ENCODE results near the gene TLCD3B. TPM values are rescaled to one million over a fixed set of nuclear protein-coding genes. Genes with fewer than 3 reads are reported as not detected.

Gene TLCD3B
- total and polyA plus RNA-seq, 9 of the 15 experiments (the other 6 are each of a cell fraction or from before 2014, with no cell fraction given), result 0.10 to 0.52 (median 0.23) TPM; not detected in 4

- TF ChIP-seq BCLAF1 (IDR thresholded peaks at IDR 0.05; ENCODE audit: borderline replicate concordance in 1 of 2, control insufficient read depth in 1 of 2, low read depth in 2 of 2, low read length in 1 of 2) (no peak), HCFC1 (IDR thresholded peaks at IDR 0.05; ENCODE audit: low read depth, low read length) (peak; percentile 95), HES1 (IDR thresholded peaks at IDR 0.05; ENCODE audit: low read depth) (no peak), HLTF (IDR thresholded peaks at IDR 0.05) (no peak), MXD1 (CRISPR knock-in tag; IDR thresholded peaks at IDR 0.05; ENCODE audit: borderline replicate concordance, poor library complexity, severe bottlenecking) (no peak), MYBL2 (IDR thresholded peaks at IDR 0.05; ENCODE audit: low read depth) (no peak), MYBL2 (CRISPR knock-in tag; IDR thresholded peaks at IDR 0.05; ENCODE audit: borderline replicate concordance) (no peak), ZBTB12 (CRISPR knock-in tag; IDR thresholded peaks at IDR 0.05) (peak; percentile 91), NR3C1 (CRISPR knock-in tag; IDR thresholded peaks at IDR 0.05) (no peak), ELF2 (CRISPR knock-in tag; IDR thresholded peaks at IDR 0.05) (peak; percentile 77), BMI1 (IDR thresholded peaks at IDR 0.05; ENCODE audit: low read length) (no peak), ZKSCAN8 (CRISPR knock-in tag; IDR thresholded peaks at IDR 0.05) (no peak; the same call in 1 of the 2 replicates), ZNF79 (CRISPR knock-in tag; IDR thresholded peaks at IDR 0.05; ENCODE audit: low read depth) (no peak), RAD51 (IDR thresholded peaks at IDR 0.05; ENCODE audit: borderline replicate concordance, low read depth) (no peak), IRF9 (tag; IDR thresholded peaks at IDR 0.05) (no peak), HBP1 (CRISPR knock-in tag; IDR thresholded peaks at IDR 0.05) (no peak), NR2F6 (CRISPR knock-in tag; IDR thresholded peaks at IDR 0.05) (no peak), ZZZ3 (IDR thresholded peaks at IDR 0.05) (no peak), ZNF785 (CRISPR knock-in tag; IDR thresholded peaks at IDR 0.05) (no peak), EHMT2 (IDR thresholded peaks at IDR 0.05) (no peak), HMG20A (CRISPR knock-in tag; conservative IDR thresholded peaks at IDR 0.05) (no peak)
Measured at GRCh38 chr16:29995911-29996765, 34.9 kb downstream of the TLCD3B start, which contains the start of gene INO80E (continued).

All from K562 (cell line).